Measurements from ENCODE around the gene AOC3. TPM values are rescaled to one million over a fixed set of nuclear protein-coding genes. Genes with fewer than 3 reads are reported as not detected.

Gene AOC3
- polyA plus RNA-seq, 1 donor (not counting 4 experiments of a cell fraction or from before 2014, with no cell fraction given) = 0.22 TPM

DNA sequence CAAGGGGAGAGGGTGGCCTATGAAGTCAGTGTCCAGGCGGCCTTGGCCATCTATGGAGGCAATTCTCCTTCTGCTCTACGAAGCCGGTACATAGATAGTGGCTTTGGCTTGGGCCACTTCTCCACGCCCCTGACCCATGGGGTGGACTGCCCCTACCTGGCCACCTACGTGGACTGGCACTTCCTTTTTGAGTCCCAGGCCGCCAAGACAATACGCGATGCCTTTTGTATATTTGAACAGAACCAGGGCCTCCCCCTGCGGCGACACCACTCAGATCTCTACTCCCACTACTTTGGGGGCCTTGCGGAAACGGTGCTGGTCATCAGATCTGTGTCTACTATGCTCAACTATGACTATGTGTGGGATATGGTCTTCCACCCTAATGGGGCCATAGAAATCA lies 17.3 kb downstream of the AOC3 start:
- no peaks in the 10 kb centered on the region for H3K36me3 ChIP-seq (ENCODE audit: control insufficient read depth in 2 of 2, extremely low read depth in 1 of 2, insufficient read depth in 2 of 2, low read length in 2 of 2)
- H3K4me2 ChIP-seq (ENCODE audit: control insufficient read depth, extremely low read depth, insufficient read depth, low read depth, low read length) = no peak overlapping the region
- H3K4me1 ChIP-seq (ENCODE audit: control insufficient read depth, extremely low read depth, insufficient read depth, low read length) = no peaks in the 10 kb centered on the region
- no peak overlapping the region for H2AFZ ChIP-seq (ENCODE audit: control insufficient read depth, low read length)
- H3K9me1 ChIP-seq (ENCODE audit: control insufficient read depth, extremely low read depth, insufficient read depth, low read length) = no peaks in the 10 kb centered on the region
- no peak for FAIRE-seq
- TF ChIP-seq, protein P1, sequence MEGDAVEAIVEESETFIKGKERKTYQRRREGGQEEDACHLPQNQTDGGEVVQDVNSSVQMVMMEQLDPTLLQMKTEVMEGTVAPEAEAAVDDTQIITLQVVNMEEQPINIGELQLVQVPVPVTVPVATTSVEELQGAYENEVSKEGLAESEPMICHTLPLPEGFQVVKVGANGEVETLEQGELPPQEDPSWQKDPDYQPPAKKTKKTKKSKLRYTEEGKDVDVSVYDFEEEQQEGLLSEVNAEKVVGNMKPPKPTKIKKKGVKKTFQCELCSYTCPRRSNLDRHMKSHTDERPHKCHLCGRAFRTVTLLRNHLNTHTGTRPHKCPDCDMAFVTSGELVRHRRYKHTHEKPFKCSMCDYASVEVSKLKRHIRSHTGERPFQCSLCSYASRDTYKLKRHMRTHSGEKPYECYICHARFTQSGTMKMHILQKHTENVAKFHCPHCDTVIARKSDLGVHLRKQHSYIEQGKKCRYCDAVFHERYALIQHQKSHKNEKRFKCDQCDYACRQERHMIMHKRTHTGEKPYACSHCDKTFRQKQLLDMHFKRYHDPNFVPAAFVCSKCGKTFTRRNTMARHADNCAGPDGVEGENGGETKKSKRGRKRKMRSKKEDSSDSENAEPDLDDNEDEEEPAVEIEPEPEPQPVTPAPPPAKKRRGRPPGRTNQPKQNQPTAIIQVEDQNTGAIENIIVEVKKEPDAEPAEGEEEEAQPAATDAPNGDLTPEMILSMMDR (optimal IDR thresholded peaks at IDR 0.05 in 1 of 3, IDR thresholded peaks at IDR 0.05 in 1 of 3, conservative IDR thresholded peaks at IDR 0.05 in 1 of 3; ENCODE audit: extremely low read depth in 1 of 3, insufficient read depth in 2 of 3, low read length in 3 of 3) = no peak
- TF ChIP-seq EZH2 (IDR thresholded peaks at IDR 0.05; ENCODE audit: low read length) = no peak
- dilution Hi-C loops (cut with MboI; ENCODE audit: extremely low pct_ligation_motif_present, low sequenced_read_pairs) = no loop called here
- no peak overlapping the region for H3K9ac ChIP-seq (ENCODE audit: control insufficient read depth, extremely low read depth, insufficient read depth, low read length)
- no peaks in the 10 kb centered on the region for H3K79me2 ChIP-seq (ENCODE audit: control insufficient read depth, insufficient read depth, low read length)
- H3K27ac ChIP-seq (ENCODE audit: control insufficient read depth, insufficient read depth, low read length) = no peak overlapping the region
- no peak overlapping the region for H3K4me3 ChIP-seq (ENCODE audit: control insufficient read depth in 2 of 3, extremely low read depth in 1 of 3, insufficient read depth in 2 of 3, low read depth in 1 of 3, low read length in 3 of 3)
- no peaks in the 10 kb centered on the region for H4K20me1 ChIP-seq (ENCODE audit: control insufficient read depth, extremely low read depth, insufficient read depth, low read length)
- peaks cover 10% of the 10 kb centered on the region for H3K27me3 ChIP-seq (ENCODE audit: control insufficient read depth, extremely low read depth, insufficient read depth, low read length)
- H3K9me3 ChIP-seq (ENCODE audit: control insufficient read depth, low read depth, low read length) = no peaks in the 10 kb centered on the region
- DNase-seq (ENCODE audit: low read depth, low spot score) = no peak

DNA sequence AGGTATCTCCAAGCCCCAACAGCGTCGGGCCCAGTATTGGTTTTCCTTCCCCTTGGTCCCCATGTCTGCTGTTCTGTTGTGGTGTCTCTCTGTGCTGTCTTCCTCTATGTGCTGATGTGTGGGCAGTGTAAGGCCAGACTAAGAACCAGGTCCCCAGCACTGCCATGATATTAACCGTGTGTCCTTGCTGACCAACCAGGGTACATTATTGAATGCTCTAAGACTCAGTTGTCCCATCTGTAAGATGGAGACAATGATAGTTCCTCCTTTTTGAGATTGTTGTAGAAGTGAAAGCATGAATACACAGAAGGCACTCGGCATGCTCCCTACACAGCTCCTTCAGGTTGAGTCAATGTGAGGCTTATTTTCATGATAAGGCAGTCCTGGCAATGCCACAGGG lies 20.6 kb downstream of the AOC3 start:
- Histone ChIP-seq H4K20me1 (ENCODE audit: control insufficient read depth, extremely low read depth, insufficient read depth, low read length) (no peaks in the 10 kb centered on the region), H3K9ac (ENCODE audit: control insufficient read depth, extremely low read depth, insufficient read depth, low read length) (no peak overlapping the region), H3K4me2 (ENCODE audit: control insufficient read depth, extremely low read depth, insufficient read depth, low read depth, low read length) (no peak overlapping the region), H3K27me3 (ENCODE audit: control insufficient read depth, extremely low read depth, insufficient read depth, low read length) (no peaks in the 10 kb centered on the region), H3K36me3 (ENCODE audit: control insufficient read depth in 2 of 2, extremely low read depth in 1 of 2, insufficient read depth in 2 of 2, low read length in 2 of 2) (no peaks in the 10 kb centered on the region), H3K4me1 (ENCODE audit: control insufficient read depth, extremely low read depth, insufficient read depth, low read length) (no peaks in the 10 kb centered on the region), H3K9me1 (ENCODE audit: control insufficient read depth, extremely low read depth, insufficient read depth, low read length) (no peaks in the 10 kb centered on the region), H3K79me2 (ENCODE audit: control insufficient read depth, insufficient read depth, low read length) (no peaks in the 10 kb centered on the region), H3K9me3 (ENCODE audit: control insufficient read depth, low read depth, low read length) (no peaks in the 10 kb centered on the region), H2AFZ (ENCODE audit: control insufficient read depth, low read length) (no peak overlapping the region), H3K4me3 (ENCODE audit: control insufficient read depth in 2 of 3, extremely low read depth in 1 of 3, insufficient read depth in 2 of 3, low read depth in 1 of 3, low read length in 3 of 3) (no peak overlapping the region), H3K27ac (ENCODE audit: control insufficient read depth, insufficient read depth, low read length) (no peak overlapping the region)
- dilution Hi-C loops (cut with MboI; ENCODE audit: extremely low pct_ligation_motif_present, low sequenced_read_pairs) = no loop called here
- DNase-seq (ENCODE audit: low read depth, low spot score) (no peak), FAIRE-seq (no peak)
- TF ChIP-seq, protein P1 (optimal IDR thresholded peaks at IDR 0.05 in 1 of 3, IDR thresholded peaks at IDR 0.05 in 1 of 3, conservative IDR thresholded peaks at IDR 0.05 in 1 of 3; ENCODE audit: extremely low read depth in 1 of 3, insufficient read depth in 2 of 3, low read length in 3 of 3) = no peak
- no peak for TF ChIP-seq EZH2 (IDR thresholded peaks at IDR 0.05; ENCODE audit: low read length)

Data from keratinocyte (primary cell).